ENCODE results near the gene ITCH. TPM values are rescaled to one million over a fixed set of nuclear protein-coding genes. Genes with fewer than 3 reads are reported as not detected.

Gene ITCH
- total and polyA plus RNA-seq, 9 of the 15 experiments (the other 6 are each of a cell fraction or from before 2014, with no cell fraction given): 7.5 to 53.0 (median 22.9) TPM

- TF ChIP-seq ELF1 (tag; IDR thresholded peaks at IDR 0.05): no peak
- peak; percentile 50 to 55; a peak in 2 of 4 replicates for TF ChIP-seq MNT (conservative IDR thresholded peaks at IDR 0.05)
- TF ChIP-seq OTX1 (CRISPR knock-in tag; IDR thresholded peaks at IDR 0.05): 0 out of 2 replicates have a peak, but pooled peaks have one; percentile 66
- peak; percentile 98 for TF ChIP-seq ZNF592 (IDR thresholded peaks at IDR 0.05)
- no peak for TF ChIP-seq BCLAF1 (IDR thresholded peaks at IDR 0.05; ENCODE audit: borderline replicate concordance in 1 of 2, control insufficient read depth in 1 of 2, low read depth in 2 of 2, low read length in 1 of 2)
- TF ChIP-seq PATZ1 (CRISPR knock-in tag; IDR thresholded peaks at IDR 0.05; ENCODE audit: borderline replicate concordance): peak; percentile 22; the same call in 1 of the 2 replicates
- peak; percentile 25; the same call in 1 of the 2 replicates for TF ChIP-seq GABPA (tag; conservative IDR thresholded peaks at IDR 0.05; ENCODE audit: low read depth)
- TF ChIP-seq MAZ (CRISPR knock-in tag; conservative IDR thresholded peaks at IDR 0.05 in 1 of 2, IDR thresholded peaks at IDR 0.05 in 1 of 2): peak in 1 of 2 experiments; percentile 45; a peak in 1 of 4 replicates
- peak; percentile 24; the same call in 1 of the 2 replicates for TF ChIP-seq EP400 (IDR thresholded peaks at IDR 0.05)
- TF ChIP-seq EGR1 (conservative IDR thresholded peaks at IDR 0.05): peak; percentile 57
- TF ChIP-seq ZBTB9 (CRISPR knock-in tag; IDR thresholded peaks at IDR 0.05): peak; percentile 90
These were observed 40.6 kb upstream of the ITCH start (continued) for GRCh38 chr20:34322267-34323105.
